HG03039 (cell line): Measurements from ENCODE around the gene BICC1.

Source experiments
- ATAC-seq: cut with Tn5 transposase; IDR thresholded peaks from one replicate; pipeline ENCODE4 v1.9.1; 2021; ENCODE audit warnings: mild to moderate bottlenecking, moderate library complexity; ENCODE audit not compliant: unreplicated experiment

The BICC1 gene

GRCh38 chr10:58556516-58557165 is 44.0 kb downstream of the BICC1 start:
- no peak for ATAC-seq

GRCh38 chr10:58557714-58558113 is 45.0 kb downstream of the BICC1 start:
- ATAC-seq: no peak

GRCh38 chr10:58560068-58560467 is 47.4 kb downstream of the BICC1 start:
- ATAC-seq: no peak

GRCh38 chr10:58565271-58565670 is 52.6 kb downstream of the BICC1 start:
- ATAC-seq: no peak

- no peak for ATAC-seq
These were observed 55.0 kb downstream of the BICC1 start for GRCh38 chr10:58567652-58568051.

- ATAC-seq: no peak
These were observed 55.8 kb downstream of the BICC1 start for GRCh38 chr10:58568428-58568935.

GRCh38 chr10:58570307-58570723 is 57.6 kb downstream of the BICC1 start:
- ATAC-seq: no peak

GRCh38 chr10:58570979-58571378 is 58.3 kb downstream of the BICC1 start:
- no peak for ATAC-seq

- ATAC-seq: no peak
These were observed 60.5 kb downstream of the BICC1 start for GRCh38 chr10:58573144-58573543.

- no peak for ATAC-seq
These were observed 61.4 kb downstream of the BICC1 start for GRCh38 chr10:58574058-58574457.

- no peak for ATAC-seq
These were observed 62.8 kb downstream of the BICC1 start for GRCh38 chr10:58575491-58575890.

- ATAC-seq: no peak
These were observed 64.2 kb downstream of the BICC1 start for GRCh38 chr10:58576751-58577436.

GRCh38 chr10:58577437-58577777 is 64.7 kb downstream of the BICC1 start:
- ATAC-seq: no peak

- no peak for ATAC-seq
These were observed 65.7 kb downstream of the BICC1 start for GRCh38 chr10:58578366-58578765.

- ATAC-seq: no peak
These were observed 66.5 kb downstream of the BICC1 start for GRCh38 chr10:58579011-58579655.

GRCh38 chr10:58582045-58582444 is 69.4 kb downstream of the BICC1 start:
- ATAC-seq: no peak

- no peak for ATAC-seq
These were observed 72.8 kb downstream of the BICC1 start for GRCh38 chr10:58585435-58585834.

GRCh38 chr10:58586282-58587245 is 73.9 kb downstream of the BICC1 start:
- no peak for ATAC-seq

GRCh38 chr10:58587676-58588075 is 75.0 kb downstream of the BICC1 start:
- ATAC-seq: no peak

- no peak for ATAC-seq
These were observed 76.1 kb downstream of the BICC1 start for GRCh38 chr10:58588673-58589265.
